Measurements from ENCODE around the gene ARL10. TPM values are rescaled to one million over a fixed set of nuclear protein-coding genes. Genes with fewer than 3 reads are reported as not detected.

The ARL10 gene
- total RNA-seq, 1 donor from 2014 or later = 14.3 TPM

DNA sequence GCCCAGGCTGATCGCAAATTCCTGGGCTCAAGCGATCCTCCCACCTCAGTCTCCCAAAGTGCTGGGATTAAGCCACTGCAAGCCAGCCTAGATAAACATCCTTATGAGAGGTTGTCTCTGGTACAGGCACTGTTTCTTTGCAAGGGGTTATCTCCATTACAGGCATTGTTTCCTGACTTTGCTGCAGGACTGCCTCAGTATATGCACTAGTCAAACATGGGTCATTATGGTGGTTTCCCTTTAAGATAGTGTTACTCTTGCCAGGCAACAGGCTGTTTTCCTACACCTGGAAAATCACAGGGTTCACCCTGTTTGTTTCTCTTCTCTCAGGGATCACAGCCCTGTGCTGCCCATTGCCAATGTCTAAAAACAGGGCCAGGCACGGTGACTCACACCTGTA lies 58.9 kb downstream of the ARL10 start:
- peaks cover 19% of the 10 kb centered on the region for H3K9me3 Mint-ChIP-seq (ENCODE audit: unreplicated experiment)

DNA sequence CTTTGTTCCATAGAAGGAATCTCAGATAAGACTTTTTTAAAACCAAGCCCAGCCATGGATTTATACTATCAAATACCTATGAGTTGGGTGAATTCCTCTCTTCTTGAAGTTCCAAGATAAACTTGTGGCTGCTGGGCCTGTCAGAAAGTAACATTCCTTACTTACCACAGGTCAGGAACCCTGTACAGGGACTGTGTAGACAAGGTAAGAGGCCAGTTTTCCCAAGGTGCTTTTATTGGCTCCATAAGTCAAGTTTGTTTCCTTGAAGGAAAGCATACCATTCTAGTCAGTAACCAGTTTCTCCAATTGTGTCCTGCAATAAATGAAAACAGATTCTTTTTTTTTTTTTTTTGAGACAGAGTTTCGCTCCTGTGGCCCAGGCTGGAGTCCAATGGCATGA lies 59.9 kb downstream of the ARL10 start:
- FAIRE-seq (no peak), DNase-seq (ENCODE audit: low read depth) (peak; percentile 92)
- H3K4me3 ChIP-seq (ENCODE audit: insufficient read depth, low read depth, low read length) = no peak overlapping the region
- Mint-ChIP-seq H3K9me3 (ENCODE audit: unreplicated experiment) (peaks cover 18% of the 10 kb centered on the region), H3K27me3 (ENCODE audit: low read depth, unreplicated experiment) (peaks cover 10% of the 10 kb centered on the region), H3K27ac (ENCODE audit: unreplicated experiment) (no peak overlapping the region), H3K4me1 (ENCODE audit: low read depth, unreplicated experiment) (peaks cover 2% of the 10 kb centered on the region), H3K4me3 (ENCODE audit: unreplicated experiment) (no peak overlapping the region), H3K36me3 (ENCODE audit: low read depth, unreplicated experiment) (no peaks in the 10 kb centered on the region)
- H3K9ac ChIP-seq (ENCODE audit: low read length) = no peak overlapping the region
- no peak overlapping the region for H3K4me2 ChIP-seq (ENCODE audit: low read length)
- peaks cover 3% of the 10 kb centered on the region for H3K9me3 ChIP-seq (ENCODE audit: insufficient read depth, low read depth, low read length)
- H3K27me3 ChIP-seq (ENCODE audit: insufficient read depth, low read length) = peaks cover 6% of the 10 kb centered on the region
- H3K36me3 ChIP-seq (ENCODE audit: insufficient read depth, low read length) = no peaks in the 10 kb centered on the region
- H3K4me1 ChIP-seq (ENCODE audit: insufficient read depth, low read length) = no peaks in the 10 kb centered on the region
- TF ChIP-seq, protein P1, sequence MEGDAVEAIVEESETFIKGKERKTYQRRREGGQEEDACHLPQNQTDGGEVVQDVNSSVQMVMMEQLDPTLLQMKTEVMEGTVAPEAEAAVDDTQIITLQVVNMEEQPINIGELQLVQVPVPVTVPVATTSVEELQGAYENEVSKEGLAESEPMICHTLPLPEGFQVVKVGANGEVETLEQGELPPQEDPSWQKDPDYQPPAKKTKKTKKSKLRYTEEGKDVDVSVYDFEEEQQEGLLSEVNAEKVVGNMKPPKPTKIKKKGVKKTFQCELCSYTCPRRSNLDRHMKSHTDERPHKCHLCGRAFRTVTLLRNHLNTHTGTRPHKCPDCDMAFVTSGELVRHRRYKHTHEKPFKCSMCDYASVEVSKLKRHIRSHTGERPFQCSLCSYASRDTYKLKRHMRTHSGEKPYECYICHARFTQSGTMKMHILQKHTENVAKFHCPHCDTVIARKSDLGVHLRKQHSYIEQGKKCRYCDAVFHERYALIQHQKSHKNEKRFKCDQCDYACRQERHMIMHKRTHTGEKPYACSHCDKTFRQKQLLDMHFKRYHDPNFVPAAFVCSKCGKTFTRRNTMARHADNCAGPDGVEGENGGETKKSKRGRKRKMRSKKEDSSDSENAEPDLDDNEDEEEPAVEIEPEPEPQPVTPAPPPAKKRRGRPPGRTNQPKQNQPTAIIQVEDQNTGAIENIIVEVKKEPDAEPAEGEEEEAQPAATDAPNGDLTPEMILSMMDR (IDR thresholded peaks at IDR 0.05; ENCODE audit: insufficient read depth, low read depth, low read length) = no peak
- TF ChIP-seq EZH2 (IDR thresholded peaks at IDR 0.05; ENCODE audit: insufficient read depth, low read length) = no peak
- H4K20me1 ChIP-seq (ENCODE audit: insufficient read depth, low read length) = no peaks in the 10 kb centered on the region
- no peak overlapping the region for H2AFZ ChIP-seq (ENCODE audit: low read depth, low read length)
- H3K79me2 ChIP-seq (ENCODE audit: insufficient read depth, low read length) = no peaks in the 10 kb centered on the region
- no peak overlapping the region for H3K27ac ChIP-seq (ENCODE audit: low read depth, low read length)

More for the DNA sequence above, 58.9 kb downstream of the ARL10 start:
- Histone ChIP-seq H3K4me2 (ENCODE audit: low read length) (no peak overlapping the region), H2AFZ (ENCODE audit: low read depth, low read length) (no peak overlapping the region), H3K4me3 (ENCODE audit: insufficient read depth, low read depth, low read length) (no peak overlapping the region), H3K27ac (ENCODE audit: low read depth, low read length) (no peak overlapping the region), H3K36me3 (ENCODE audit: insufficient read depth, low read length) (no peaks in the 10 kb centered on the region), H3K27me3 (ENCODE audit: insufficient read depth, low read length) (peaks cover 6% of the 10 kb centered on the region), H3K79me2 (ENCODE audit: insufficient read depth, low read length) (no peaks in the 10 kb centered on the region), H3K9me3 (ENCODE audit: insufficient read depth, low read depth, low read length) (peaks cover 3% of the 10 kb centered on the region), H4K20me1 (ENCODE audit: insufficient read depth, low read length) (no peaks in the 10 kb centered on the region), H3K9ac (ENCODE audit: low read length) (no peak overlapping the region), H3K4me1 (ENCODE audit: insufficient read depth, low read length) (no peaks in the 10 kb centered on the region)
- FAIRE-seq (no peak), DNase-seq (ENCODE audit: low read depth) (no peak)
- Mint-ChIP-seq H3K27ac (ENCODE audit: unreplicated experiment) (no peak overlapping the region), H3K36me3 (ENCODE audit: low read depth, unreplicated experiment) (no peaks in the 10 kb centered on the region), H3K27me3 (ENCODE audit: low read depth, unreplicated experiment) (peaks cover 10% of the 10 kb centered on the region), H3K4me1 (ENCODE audit: low read depth, unreplicated experiment) (peaks cover 2% of the 10 kb centered on the region), H3K4me3 (ENCODE audit: unreplicated experiment) (no peak overlapping the region)
- TF ChIP-seq EZH2 (IDR thresholded peaks at IDR 0.05; ENCODE audit: insufficient read depth, low read length) = no peak
- TF ChIP-seq, protein P1 (IDR thresholded peaks at IDR 0.05; ENCODE audit: insufficient read depth, low read depth, low read length) = no peak

DNA sequence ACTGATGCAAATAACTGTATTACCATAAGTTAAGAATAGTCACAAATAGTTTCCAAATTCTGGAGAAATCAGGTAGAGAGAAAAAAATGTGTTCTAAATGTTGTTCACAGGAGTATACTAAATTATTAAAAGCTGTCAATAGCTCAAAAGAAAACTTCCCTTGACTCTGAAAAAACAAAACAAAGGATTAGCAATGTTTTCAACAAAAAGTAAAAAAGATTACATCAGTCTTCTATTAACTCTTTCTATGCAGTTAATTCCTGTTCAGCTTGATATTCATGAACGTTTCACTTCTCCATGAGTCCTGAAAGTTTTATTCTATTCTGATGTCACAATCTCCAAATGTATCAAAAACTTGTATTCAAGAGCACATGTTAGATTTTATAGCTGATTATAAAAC lies 60.5 kb downstream of the ARL10 start:
- no peak for FAIRE-seq

More for the DNA sequence above, 60.5 kb downstream of the ARL10 start:
- TF ChIP-seq, protein P1 (IDR thresholded peaks at IDR 0.05; ENCODE audit: insufficient read depth, low read depth, low read length) = no peak
- no peak for TF ChIP-seq EZH2 (IDR thresholded peaks at IDR 0.05; ENCODE audit: insufficient read depth, low read length)
- H3K9me3 Mint-ChIP-seq (ENCODE audit: unreplicated experiment) = peaks cover 13% of the 10 kb centered on the region
- Histone ChIP-seq H3K9me3 (ENCODE audit: insufficient read depth, low read depth, low read length) (peaks cover 3% of the 10 kb centered on the region), H2AFZ (ENCODE audit: low read depth, low read length) (no peak overlapping the region), H3K4me1 (ENCODE audit: insufficient read depth, low read length) (no peaks in the 10 kb centered on the region), H3K4me2 (ENCODE audit: low read length) (no peak overlapping the region), H4K20me1 (ENCODE audit: insufficient read depth, low read length) (no peaks in the 10 kb centered on the region), H3K27me3 (ENCODE audit: insufficient read depth, low read length) (peaks cover 11% of the 10 kb centered on the region), H3K79me2 (ENCODE audit: insufficient read depth, low read length) (no peaks in the 10 kb centered on the region), H3K27ac (ENCODE audit: low read depth, low read length) (no peak overlapping the region), H3K36me3 (ENCODE audit: insufficient read depth, low read length) (no peaks in the 10 kb centered on the region), H3K9ac (ENCODE audit: low read length) (no peak overlapping the region), H3K4me3 (ENCODE audit: insufficient read depth, low read depth, low read length) (no peak overlapping the region)
- H3K27ac Mint-ChIP-seq (ENCODE audit: unreplicated experiment) = no peak overlapping the region
- peaks cover 2% of the 10 kb centered on the region for H3K4me1 Mint-ChIP-seq (ENCODE audit: low read depth, unreplicated experiment)
- peaks cover 5% of the 10 kb centered on the region for H3K27me3 Mint-ChIP-seq (ENCODE audit: low read depth, unreplicated experiment)
- H3K36me3 Mint-ChIP-seq (ENCODE audit: low read depth, unreplicated experiment) = no peaks in the 10 kb centered on the region
- no peak for DNase-seq (ENCODE audit: low read depth)
- H3K4me3 Mint-ChIP-seq (ENCODE audit: unreplicated experiment) = no peak overlapping the region

Measured in astrocyte (in vitro differentiated cells and primary cell).